Sigmoid colon (tissue), 4 donors: ENCODE measurements around the gene OR5AU1.
"Not testable (repeated sequence)": the region's sequence is repeated elsewhere in the genome, so short reads cannot be mapped to it uniquely, and the experiment has no call there.

ENCODE experiments used
- EP300 ChIP-seq, 4 donors: sonication (generic); formaldehyde crosslinking; IDR thresholded peaks; one replicate each; pipeline ENCODE4 v1.6.1; 2017; ENCODE audit warnings: antibody characterized with exemption in 4 of 4
- POLR2A ChIP-seq, 2 donors: fragments of 450-650 bp; IDR thresholded peaks; one replicate each; pipeline ENCODE4 v1.6.1; 2016; ENCODE audit warnings: antibody characterized with exemption in 2 of 2, mild to moderate bottlenecking in 2 of 2, moderate library complexity in 2 of 2
- POLR2AphosphoS5 ChIP-seq, 4 donors: sonication (generic); formaldehyde crosslinking; IDR thresholded peaks; one replicate each; pipeline ENCODE4 v1.6.1; 2017; ENCODE audit warnings: antibody characterized with exemption in 4 of 4
- TF ChIP-seq, protein P1 (sequence below), 4 experiments: fragments of 450-650 bp in 3 of 4; fragments of 200-600 bp in 1 of 4; IDR thresholded peaks; one replicate each; pipeline ENCODE4 v1.5.1; 2016 to 2019; ENCODE audit warnings: antibody characterized with exemption in 4 of 4, mild to moderate bottlenecking in 3 of 4, moderate library complexity in 2 of 4

DNA sequence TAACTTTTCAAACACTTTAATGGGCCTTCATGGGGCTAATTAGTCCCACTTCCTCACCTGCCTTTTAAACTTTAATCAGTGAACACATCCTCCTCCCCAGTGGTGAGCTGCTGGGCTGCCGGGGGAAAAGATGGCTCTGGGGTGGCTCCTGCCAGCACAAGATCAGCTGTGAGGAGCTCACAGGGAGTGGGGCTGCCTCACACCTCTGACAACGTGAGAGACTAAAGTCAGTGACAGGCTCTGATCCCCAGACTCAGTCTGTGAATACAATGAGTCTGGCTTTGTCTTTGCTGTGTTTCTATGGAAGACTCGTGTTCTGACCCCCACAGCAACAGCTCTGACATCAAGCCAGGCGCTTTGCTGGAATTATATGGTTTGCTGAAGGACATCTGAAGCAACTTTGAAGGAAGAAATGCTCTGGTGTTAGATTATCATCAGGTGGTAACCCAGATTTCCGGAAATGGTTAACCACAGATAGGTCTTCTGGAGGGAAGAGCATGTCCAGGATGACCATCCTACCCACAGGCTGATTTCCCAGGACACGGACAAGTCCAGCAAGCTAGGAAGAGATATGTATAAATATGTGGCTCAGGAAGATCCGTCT is 9.2 kb upstream of the OR5AU1 start:
- TF ChIP-seq, protein P1, sequence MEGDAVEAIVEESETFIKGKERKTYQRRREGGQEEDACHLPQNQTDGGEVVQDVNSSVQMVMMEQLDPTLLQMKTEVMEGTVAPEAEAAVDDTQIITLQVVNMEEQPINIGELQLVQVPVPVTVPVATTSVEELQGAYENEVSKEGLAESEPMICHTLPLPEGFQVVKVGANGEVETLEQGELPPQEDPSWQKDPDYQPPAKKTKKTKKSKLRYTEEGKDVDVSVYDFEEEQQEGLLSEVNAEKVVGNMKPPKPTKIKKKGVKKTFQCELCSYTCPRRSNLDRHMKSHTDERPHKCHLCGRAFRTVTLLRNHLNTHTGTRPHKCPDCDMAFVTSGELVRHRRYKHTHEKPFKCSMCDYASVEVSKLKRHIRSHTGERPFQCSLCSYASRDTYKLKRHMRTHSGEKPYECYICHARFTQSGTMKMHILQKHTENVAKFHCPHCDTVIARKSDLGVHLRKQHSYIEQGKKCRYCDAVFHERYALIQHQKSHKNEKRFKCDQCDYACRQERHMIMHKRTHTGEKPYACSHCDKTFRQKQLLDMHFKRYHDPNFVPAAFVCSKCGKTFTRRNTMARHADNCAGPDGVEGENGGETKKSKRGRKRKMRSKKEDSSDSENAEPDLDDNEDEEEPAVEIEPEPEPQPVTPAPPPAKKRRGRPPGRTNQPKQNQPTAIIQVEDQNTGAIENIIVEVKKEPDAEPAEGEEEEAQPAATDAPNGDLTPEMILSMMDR (IDR thresholded peaks at IDR 0.05): not testable (repeated sequence)
- TF ChIP-seq POLR2AphosphoS5, POLR2A, EP300 (IDR thresholded peaks at IDR 0.05): not testable (repeated sequence)
